Fibroblast of skin of back (primary cell): ENCODE results near the gene BORCS6.

Source experiments
- DNase-seq: peaks from one replicate; pipeline ENCODE4 v3.0.0-alpha.2; 2013

BORCS6 gene

GRCh38 chr17:8142158-8142886, 47.7 kb downstream of the BORCS6 start:
- DNase-seq = no peak

- no peak for DNase-seq
These were observed 48.2 kb downstream of the BORCS6 start for GRCh38 chr17:8141741-8142140.

GRCh38 chr17:8141045-8141444, 48.9 kb downstream of the BORCS6 start:
- no peak for DNase-seq

- no peak for DNase-seq
These were observed 49.6 kb downstream of the BORCS6 start for GRCh38 chr17:8140065-8141029.

GRCh38 chr17:8138672-8139371, 51.2 kb downstream of the BORCS6 start:
- peak; percentile 97 for DNase-seq

- DNase-seq = no peak
These were observed 51.7 kb downstream of the BORCS6 start for GRCh38 chr17:8138374-8138671.
